Colonic mucosa (tissue), 4 donors: ENCODE data around the gene S1PR4. TPM values are rescaled to one million over a fixed set of nuclear protein-coding genes. Genes with fewer than 3 reads are reported as not detected.
"Not testable (repeated sequence)": the region's sequence is repeated elsewhere in the genome, so short reads cannot be mapped to it uniquely, and the experiment has no call there.

Experiments used
- DNase-seq: peaks from one replicate; pipeline ENCODE4 v3.0.0-alpha.2; 2020
- H3K27ac ChIP-seq: fragments of 200-600 bp; one replicate; pipeline ENCODE4 v1.8.0; 2021
- H3K27me3 ChIP-seq: fragments of 200-600 bp; one replicate; pipeline ENCODE4 v1.8.0; 2021
- H3K36me3 ChIP-seq: fragments of 200-600 bp; one replicate; pipeline ENCODE4 v1.8.0; 2021
- H3K4me1 ChIP-seq: fragments of 200-600 bp; one replicate; pipeline ENCODE4 v1.8.0; 2021; ENCODE audit warnings: mild to moderate bottlenecking
- H3K4me3 ChIP-seq: fragments of 200-600 bp; one replicate; pipeline ENCODE4 v1.8.0; 2021
- H3K9ac ChIP-seq, 2 donors: one replicate each; pipeline ENCODE4 v1.7.0; 2013; ENCODE audit warnings: control low read depth in 2 of 2, low read depth in 2 of 2, low read length in 2 of 2
- H3K9me3 ChIP-seq: fragments of 200-600 bp; one replicate; pipeline ENCODE4 v1.8.0; 2021
- intact Hi-C: fragments of 100-400 bp; cut with DNase I; formaldehyde crosslinking; loops from one replicate; pipeline ENCODE4 v1.14.1; 2022
- total RNA-seq, 2 donors: library from RNA; stranded (reverse); fragmentation: NEBNext Ultra II Directional in 1 of 2; extraction: Animal tissue kit (Norgen Biotek cat#: 25700) in 1 of 2; gene quantifications; one replicate each; pipeline ENCODE4 v1.2.1, GENCODE V29; 2021
- TF ChIP-seq, protein P1 (sequence below): fragments of 200-600 bp; IDR thresholded peaks from one replicate; pipeline ENCODE4 v1.8.0; 2022; ENCODE audit warnings: antibody characterized with exemption, mild to moderate bottlenecking
- donor health status: healthy.
- donor health status: DM: no; HTN: no; CAD: no.
- donor health status: DM: no; HTN: no; CAD: no.

The S1PR4 gene
- total RNA-seq, 2 donors from 2014 or later: 0.96 to 1.1 TPM

DNA sequence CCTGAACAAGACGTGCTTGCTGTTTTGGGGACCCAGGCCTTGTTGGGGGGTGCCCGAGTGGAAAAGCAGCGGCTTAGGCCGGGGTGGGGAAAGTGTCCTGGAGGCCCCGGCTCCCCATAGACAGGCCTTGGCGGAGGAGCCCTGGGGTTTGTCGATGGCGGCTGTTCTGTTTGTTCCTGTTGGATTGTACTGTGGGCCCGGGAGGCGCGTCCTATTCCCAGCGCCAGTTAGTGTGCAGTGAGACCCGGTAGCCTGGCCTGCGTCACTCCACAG is 18.3 kb downstream of the S1PR4 start:
- no peak overlapping the region for H3K27ac ChIP-seq
- H3K4me1 ChIP-seq: no peaks in the 10 kb centered on the region
- H3K9me3 ChIP-seq: no peaks in the 10 kb centered on the region
- no peak overlapping the region for H3K4me3 ChIP-seq
- DNase-seq: no peak
- H3K36me3 ChIP-seq: no peaks in the 10 kb centered on the region
- intact Hi-C loops: no loop called here
- H3K9ac ChIP-seq: no peak overlapping the region
- H3K27me3 ChIP-seq: no peaks in the 10 kb centered on the region
- TF ChIP-seq, protein P1, sequence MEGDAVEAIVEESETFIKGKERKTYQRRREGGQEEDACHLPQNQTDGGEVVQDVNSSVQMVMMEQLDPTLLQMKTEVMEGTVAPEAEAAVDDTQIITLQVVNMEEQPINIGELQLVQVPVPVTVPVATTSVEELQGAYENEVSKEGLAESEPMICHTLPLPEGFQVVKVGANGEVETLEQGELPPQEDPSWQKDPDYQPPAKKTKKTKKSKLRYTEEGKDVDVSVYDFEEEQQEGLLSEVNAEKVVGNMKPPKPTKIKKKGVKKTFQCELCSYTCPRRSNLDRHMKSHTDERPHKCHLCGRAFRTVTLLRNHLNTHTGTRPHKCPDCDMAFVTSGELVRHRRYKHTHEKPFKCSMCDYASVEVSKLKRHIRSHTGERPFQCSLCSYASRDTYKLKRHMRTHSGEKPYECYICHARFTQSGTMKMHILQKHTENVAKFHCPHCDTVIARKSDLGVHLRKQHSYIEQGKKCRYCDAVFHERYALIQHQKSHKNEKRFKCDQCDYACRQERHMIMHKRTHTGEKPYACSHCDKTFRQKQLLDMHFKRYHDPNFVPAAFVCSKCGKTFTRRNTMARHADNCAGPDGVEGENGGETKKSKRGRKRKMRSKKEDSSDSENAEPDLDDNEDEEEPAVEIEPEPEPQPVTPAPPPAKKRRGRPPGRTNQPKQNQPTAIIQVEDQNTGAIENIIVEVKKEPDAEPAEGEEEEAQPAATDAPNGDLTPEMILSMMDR: no peak

DNA sequence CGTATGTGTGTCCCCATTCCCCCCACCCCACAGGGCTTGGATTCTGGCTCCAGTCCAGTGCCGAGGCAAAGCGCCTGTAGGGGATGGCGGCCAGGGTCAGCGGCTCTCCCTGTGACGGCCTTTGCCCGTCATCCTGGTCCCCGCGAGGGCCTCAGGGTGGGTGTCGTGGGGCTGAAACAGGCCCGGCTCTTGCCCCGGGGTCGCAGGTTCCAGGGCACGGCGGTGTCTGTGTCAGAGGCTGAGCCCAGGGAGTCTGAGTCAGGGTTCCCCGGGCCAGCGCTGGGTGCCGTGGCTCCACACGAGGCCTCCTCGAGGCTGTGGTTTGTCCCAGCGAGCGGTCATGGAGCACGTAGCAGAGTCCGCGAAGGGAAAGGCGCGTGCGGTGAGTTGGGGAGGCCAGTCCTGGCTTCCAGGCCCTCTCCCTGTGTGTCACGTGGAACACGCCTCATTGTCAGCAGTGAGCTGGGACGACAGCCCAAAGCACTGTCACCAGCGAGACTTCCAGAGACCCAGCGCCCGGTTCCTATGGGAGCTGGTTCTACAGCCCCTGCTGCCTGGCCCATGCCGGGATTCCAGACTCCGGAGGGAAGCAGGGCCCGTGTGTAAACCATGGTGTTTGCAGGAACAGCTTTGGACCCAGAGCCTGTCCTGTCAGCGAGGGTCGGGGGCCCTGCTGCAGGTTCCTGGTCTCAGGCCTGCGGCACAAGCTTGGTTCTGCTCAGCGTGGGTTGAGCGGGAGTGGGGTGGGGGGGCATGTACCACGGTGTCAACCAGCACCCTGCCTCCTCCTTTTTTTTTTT is 20.5 kb downstream of the S1PR4 start:
- Histone ChIP-seq H3K27me3 (no peaks in the 10 kb centered on the region), H3K4me1 (no peaks in the 10 kb centered on the region), H3K27ac (no peak overlapping the region), H3K9ac (no peak overlapping the region), H3K4me3 (no peak overlapping the region), H3K9me3 (no peaks in the 10 kb centered on the region), H3K36me3 (no peaks in the 10 kb centered on the region)
- intact Hi-C loops: no loop called here
- DNase-seq: no peak
- TF ChIP-seq, protein P1: no peak

DNA sequence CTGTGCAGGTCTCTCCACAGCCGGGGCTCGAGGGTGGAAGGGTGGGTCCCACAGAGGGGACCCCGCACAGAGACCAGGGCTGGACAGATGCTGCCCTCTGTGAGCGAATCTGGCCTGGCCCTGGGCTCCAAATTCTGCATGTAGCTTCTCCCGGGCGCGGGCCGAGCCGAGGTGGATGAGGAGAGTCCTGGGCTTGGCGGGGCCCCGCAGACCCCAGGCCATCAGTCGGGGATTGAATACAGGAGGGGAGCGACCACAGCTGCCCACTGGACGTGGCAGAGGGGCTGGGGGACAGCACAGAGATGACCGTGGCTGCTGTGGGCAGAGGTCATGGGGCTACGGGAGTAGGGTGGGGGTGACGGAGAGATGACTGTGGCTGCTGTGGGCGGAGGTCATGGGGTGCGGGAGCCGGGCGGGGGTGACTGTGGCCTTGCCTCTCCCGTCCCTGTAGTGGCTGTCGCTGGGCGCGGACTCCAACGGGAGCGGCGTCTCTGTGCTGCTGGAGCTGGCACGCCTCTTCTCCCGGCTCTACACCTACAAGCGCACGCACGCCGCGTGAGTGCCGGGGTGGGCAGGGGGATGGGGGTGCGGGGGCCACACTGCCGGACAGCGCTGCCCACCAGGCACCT is 22.6 kb downstream of the S1PR4 start:
- DNase-seq: no peak
- intact Hi-C loops: no loop called here
- no peaks in the 10 kb centered on the region for H3K9me3 ChIP-seq
- no peak overlapping the region for H3K27ac ChIP-seq
- no peak overlapping the region for H3K4me3 ChIP-seq
- H3K36me3 ChIP-seq: peaks cover 5% of the 10 kb centered on the region
- H3K4me1 ChIP-seq: no peaks in the 10 kb centered on the region
- no peaks in the 10 kb centered on the region for H3K27me3 ChIP-seq
- TF ChIP-seq, protein P1: no peak
- no peak overlapping the region for H3K9ac ChIP-seq

DNA sequence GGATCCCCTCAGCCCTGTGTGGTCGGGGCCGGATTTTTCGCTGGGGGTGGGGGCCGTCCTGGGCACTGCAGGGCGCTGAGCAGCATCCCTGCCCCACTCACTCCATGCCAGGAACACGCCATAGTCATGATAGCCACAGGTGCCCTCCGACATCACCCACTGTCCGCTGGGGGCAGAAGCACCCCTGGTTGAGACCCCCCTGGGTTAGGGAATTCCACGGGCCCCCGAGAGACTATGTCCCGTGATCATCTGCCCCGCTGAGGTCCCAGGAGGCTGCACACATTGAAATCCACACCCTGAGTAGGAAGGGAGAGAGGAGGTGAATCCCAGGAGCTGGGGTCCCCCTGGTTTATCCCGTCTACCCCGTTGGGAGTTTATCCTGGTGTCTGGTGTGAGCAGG is 23.3 kb downstream of the S1PR4 start:
- H3K27me3 ChIP-seq: no peaks in the 10 kb centered on the region
- no peak for DNase-seq
- intact Hi-C loops: no loop called here
- TF ChIP-seq, protein P1: no peak
- H3K27ac ChIP-seq: no peak overlapping the region
- no peaks in the 10 kb centered on the region for H3K9me3 ChIP-seq
- H3K36me3 ChIP-seq: peaks cover 6% of the 10 kb centered on the region
- H3K4me1 ChIP-seq: no peaks in the 10 kb centered on the region
- no peak overlapping the region for H3K9ac ChIP-seq
- H3K4me3 ChIP-seq: no peak overlapping the region

DNA sequence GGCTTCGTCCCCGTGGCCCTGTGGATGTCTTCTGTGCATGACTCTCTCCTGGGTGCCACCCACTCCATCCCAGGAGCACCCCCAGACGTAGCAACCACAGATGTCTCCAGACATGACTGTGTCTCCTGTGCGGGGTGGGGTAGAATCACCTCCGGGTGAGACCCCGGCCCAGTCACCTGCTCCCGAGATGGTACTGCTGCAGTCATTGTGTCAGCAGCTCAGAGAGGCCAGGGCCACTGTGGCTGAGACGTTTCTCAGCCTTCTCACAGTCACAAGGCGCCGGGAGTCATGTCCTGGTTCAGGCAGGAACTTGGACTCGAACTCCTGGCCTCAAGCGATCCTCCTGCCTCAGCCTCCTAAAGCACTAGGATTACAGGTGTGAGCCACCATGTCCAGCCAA is 23.8 kb downstream of the S1PR4 start:
- Histone ChIP-seq H3K9me3 (no peaks in the 10 kb centered on the region), H3K27ac (no peak overlapping the region), H3K4me3 (no peak overlapping the region), H3K4me1 (no peaks in the 10 kb centered on the region), H3K36me3 (peaks cover 6% of the 10 kb centered on the region), H3K9ac (no peak overlapping the region), H3K27me3 (no peaks in the 10 kb centered on the region)
- TF ChIP-seq, protein P1: no peak
- DNase-seq: no peak
- intact Hi-C loops: no loop called here

DNA sequence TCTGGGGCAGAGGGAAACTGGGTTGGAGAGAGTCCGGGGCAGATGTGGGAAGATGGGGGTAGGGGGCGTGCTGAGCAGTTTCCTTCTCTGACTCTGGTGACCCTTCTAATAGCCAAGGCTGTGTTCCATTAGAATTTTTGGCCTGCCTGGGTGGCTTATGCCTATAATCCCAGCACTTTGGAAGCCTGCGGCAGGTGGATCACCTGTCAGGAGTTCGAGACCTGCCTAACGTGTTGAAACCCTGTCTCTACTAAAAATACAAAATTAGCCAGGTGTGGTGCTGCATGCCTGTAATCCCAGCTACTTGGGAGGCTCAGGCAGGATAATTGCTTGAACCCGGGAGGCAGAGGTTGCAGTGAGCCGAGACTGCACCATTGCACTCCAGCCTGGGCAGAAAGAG is 24.3 kb downstream of the S1PR4 start:
- intact Hi-C loops, H3K9ac ChIP-seq, H3K4me3 ChIP-seq, H3K36me3 ChIP-seq, H3K27ac ChIP-seq, H3K27me3 ChIP-seq, DNase-seq, H3K9me3 ChIP-seq, H3K4me1 ChIP-seq: not testable (repeated sequence)
